AG20443 (cell line): ENCODE results near the gene HOXC5.
"Not testable (repeated sequence)": the region's sequence is repeated elsewhere in the genome, so short reads cannot be mapped to it uniquely, and the experiment has no call there.

Source experiments
- DNase-seq: peaks from one replicate; pipeline ENCODE4 v3.0.0; 2012; ENCODE audit warnings: low spot score, mixed read lengths

Gene HOXC5

DNA sequence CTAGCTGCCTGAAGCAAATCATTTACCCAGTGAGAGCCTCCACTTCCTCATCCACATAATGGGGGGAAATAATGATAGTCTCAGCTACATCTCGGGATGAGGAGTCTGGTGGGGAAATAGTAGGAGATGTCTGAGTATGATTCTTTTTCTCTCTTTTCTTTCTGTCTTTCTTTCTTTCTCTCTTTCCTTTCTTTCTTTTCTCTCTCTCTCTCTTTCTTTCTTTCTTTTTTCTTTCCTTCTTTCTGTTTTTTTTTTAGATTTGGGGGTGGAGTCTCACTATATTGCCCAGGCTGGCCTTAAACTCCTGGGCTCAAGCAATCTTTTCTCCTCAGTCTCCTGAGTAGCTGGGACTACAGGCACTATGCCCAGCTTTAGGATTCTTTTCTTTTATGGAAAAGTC is 33.6 kb downstream of the HOXC5 start:
- no peak for DNase-seq

DNA sequence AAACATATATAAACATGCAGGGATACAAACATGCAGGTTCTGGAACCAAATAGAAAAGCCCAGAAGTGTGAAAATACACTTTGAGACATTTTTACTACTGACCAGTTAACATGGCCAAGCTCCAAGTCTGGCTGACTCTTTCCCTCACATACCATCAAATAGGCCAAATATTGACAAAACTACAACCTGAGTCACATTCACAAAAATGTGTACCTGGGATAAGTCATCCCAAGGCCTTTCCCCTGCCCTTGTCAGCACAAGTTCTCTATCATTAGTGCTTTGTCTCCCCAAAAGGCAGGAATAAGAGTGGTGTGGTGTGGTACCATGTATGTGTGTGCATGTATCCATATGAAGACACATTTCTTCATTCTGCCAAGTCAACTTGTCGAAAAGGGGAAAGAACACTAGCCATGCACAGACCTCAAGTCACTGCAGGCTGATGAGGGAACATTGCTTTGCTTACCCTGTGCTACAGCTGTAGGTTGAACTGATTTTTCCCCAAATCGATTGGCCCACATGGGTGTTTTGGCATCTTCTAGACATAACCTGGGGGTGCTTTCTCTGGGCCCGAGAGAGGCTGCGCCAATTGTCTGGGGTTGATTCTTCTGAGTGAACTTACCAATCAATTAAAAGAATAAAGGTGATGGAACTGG is 35.7 kb downstream of the HOXC5 start:
- no peak for DNase-seq

DNA sequence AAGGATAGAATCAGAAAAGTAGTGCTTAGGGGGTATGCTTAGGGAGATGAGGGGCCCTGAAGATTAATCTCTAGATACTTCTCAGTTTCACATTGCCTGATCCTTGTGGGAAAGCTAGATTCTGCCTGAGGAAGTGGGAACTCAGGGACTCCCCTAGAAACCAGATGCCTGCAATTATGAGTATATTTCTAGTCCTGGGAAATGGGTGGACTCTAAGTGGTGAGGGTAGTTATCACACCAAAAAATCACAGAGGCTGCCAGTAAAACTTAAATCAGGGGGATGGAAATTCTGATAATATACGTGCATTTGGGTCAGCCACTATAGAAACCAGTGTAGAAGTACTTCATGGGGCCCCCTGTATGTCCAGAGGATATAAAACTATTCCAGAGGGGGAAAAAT is 39.1 kb downstream of the HOXC5 start:
- no peak for DNase-seq

DNA sequence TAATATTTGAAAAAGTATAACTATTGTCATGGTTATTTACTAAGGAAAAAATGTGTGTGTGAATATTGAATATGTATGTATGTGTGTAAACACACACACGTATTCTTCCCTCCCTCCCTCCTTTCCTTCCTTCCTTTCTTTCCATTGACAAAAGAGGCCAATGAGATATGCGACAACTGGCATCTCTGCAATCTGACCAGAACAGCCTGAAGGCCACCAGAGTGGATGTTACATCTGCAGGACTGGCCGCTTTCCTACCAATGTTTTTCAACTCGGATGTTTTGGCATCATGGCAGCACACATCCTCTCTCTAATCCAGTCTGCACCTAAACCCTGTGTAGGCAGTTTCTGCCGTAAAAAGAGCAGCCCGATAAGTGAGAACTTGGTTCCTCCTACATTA is 41.5 kb downstream of the HOXC5 start:
- DNase-seq = no peak

DNA sequence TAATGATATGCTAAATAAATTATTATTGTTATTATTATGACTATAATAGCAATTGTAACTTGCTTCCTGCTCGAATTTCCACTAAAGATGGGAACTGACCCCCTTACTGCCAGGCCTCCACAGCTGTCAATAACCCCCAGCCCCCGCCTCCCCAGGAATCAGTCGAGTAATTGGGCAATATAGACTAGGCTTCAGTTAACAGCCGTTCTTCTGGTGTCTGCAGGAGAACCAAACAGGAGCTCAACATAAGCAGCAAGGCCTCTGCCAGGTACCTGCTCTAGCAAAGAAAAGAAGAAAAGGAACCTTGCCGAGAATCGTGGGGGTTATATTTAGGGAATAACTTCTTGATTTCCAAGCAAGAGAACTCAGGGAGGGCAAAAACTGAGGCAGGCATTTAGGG is 42.6 kb downstream of the HOXC5 start:
- no peak for DNase-seq

DNA sequence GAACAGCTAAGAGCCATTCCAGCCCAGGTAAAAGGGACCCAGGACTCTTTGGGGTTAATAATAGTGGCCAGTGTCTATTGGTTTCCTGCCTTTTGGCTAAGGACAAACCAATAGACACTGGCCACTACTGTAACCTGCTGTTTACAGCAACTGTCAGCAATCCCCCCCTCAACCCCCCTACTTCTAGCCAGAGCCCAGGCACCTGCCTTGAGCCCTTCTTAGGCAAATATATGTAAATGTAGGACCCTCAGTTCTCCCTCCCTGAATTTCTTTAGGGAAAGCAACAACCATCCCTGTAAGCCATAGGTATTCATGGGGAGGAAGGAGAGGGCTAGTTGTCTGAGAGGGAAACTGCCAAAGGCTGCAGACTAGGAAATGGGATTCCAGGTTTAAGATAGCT is 43.1 kb downstream of the HOXC5 start:
- DNase-seq = no peak

DNA sequence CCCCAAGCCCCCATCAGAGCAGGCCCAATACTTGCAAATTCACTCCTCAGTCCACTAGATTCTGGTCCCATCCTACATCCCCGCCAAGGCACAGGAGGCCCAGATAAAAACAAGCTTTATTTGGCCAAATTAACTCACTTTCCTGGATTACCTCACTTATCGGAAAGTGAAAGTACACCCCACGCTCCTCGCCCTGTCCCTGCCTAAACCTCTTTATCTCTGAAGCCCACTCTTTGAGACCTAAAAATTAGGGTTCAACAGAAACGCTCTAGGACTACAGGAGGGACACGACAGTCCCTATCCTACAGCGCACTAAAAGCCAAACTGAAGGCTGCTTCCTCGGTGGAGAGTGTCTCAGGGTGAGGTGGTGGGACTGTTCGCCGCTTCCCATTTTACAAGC is 45.0 kb downstream of the HOXC5 start:
- not testable (repeated sequence) for DNase-seq

DNA sequence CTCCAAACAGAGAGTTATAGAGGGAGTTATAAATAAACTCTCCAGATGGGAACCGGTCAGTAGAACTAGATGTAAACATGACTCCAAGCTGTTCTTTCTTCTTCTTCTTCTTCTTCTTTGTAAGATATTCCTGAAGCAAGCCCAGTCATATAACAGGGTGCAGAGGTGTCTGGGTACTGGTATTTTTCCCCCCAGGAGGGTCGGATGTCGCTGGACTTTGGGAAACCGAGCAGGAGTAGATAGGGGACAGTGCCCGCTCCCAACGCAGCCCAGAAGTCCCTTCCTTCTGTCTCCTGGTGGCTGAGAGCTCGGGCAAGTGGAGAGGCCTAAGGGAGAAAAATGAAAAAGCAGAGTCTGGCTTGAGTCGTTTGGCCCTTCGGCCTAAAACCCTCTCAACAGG is 46.3 kb downstream of the HOXC5 start:
- DNase-seq = not testable (repeated sequence)

DNA sequence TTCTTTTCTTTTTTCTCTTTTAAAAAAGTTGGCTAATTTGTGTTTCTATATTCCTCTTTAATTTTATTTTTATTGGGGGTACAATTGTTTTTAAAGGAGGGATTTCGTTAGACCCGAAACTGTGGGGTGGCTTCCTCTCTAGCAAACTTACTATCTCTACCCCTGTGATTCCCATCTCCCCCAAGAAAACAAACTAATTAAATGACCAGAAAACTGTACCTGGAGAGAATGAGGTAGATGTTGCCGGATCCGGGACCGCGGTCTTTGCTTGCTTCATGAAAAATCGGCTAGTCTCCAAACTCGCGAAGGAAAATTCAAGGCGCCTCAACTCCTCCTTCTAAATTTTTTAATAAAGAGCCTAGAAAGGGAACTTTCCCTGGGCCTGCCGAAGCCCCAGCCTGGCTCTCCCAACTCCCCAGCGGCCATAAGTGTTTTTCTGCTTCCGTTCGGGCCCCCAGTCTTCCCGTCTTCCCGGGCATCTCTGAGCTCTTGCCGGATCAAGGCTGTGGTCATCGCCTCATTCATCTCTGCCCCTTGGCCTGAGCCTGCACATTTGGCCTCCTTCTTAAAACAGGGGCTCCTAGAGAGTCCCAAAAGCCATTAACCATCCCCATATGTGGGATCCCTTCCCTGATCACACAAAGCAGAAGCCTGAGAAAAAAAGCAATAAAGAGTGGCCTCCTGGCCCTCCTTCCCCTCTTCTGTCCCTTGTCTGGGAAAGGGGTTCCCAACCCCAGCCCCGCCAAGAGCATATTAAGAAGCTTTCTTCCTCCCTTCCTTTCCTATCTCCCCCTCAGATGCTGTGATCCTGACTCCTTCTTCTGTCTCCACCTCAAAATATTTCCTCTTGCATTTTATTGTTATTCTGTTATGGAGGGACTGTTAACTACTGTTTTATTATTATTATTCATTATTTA is 47.4 kb downstream of the HOXC5 start:
- not testable (repeated sequence) for DNase-seq

DNA sequence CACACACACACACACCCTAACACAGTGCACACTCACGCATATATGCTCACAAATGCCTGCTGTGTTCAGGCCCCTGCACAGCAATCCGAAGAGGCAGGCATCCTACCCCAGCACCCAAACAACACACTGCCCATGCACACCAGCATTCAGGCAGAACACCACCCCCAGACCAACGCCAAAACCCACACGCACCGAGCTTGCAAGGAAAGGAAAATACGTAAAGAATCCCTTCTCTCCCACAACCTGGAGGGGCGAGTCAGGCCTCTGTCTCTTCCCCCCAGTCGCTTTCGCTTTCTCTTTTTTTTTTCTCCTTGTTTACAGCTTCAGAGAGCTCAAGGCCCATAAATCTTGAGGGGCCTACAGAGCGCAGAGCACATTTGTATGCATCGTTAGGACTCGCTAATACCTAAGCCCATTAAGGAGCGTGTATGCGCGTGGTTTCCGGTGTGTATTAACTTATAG is 48.2 kb downstream of the HOXC5 start:
- DNase-seq = not testable (repeated sequence)

DNA sequence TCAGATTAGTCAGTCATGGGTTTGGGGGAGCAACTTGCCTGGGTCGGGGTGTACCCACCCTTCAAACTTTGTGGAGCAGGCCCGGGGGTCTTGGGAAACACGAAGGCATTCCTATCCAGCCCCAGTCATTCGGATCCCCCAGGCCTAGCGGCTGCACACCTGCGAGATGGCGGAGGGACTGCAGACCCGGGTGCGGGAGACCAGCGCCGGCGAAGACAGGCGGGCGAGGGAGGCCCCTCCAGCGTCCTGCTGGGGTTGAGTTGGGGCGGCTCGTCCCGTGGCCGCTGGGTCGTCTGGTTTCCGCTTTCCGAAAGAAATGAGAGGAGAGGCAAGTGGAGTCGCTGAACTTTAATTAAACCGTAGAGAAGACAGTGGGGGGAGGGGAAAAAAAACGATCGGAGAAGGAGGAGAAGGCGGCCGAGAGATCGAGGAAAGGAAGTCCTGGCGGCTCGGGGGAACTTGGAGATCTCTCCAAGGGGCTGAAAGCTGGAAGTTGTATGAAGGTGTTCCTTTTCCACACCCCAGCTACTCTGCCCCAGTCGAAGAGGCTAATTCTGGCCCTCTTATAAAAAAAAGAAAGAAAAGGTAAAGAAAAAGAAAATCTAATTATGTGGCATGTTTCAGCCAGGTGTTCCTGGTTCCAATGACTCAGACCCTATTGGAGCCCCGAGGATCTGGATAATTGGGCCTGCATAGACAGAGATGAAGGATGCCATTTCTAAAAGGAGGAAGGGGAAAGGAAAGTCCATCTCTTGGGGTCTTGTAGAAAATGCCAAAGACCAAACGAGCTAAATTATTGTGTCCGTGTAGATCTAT is 48.9 kb downstream of the HOXC5 start:
- not testable (repeated sequence) for DNase-seq

DNA sequence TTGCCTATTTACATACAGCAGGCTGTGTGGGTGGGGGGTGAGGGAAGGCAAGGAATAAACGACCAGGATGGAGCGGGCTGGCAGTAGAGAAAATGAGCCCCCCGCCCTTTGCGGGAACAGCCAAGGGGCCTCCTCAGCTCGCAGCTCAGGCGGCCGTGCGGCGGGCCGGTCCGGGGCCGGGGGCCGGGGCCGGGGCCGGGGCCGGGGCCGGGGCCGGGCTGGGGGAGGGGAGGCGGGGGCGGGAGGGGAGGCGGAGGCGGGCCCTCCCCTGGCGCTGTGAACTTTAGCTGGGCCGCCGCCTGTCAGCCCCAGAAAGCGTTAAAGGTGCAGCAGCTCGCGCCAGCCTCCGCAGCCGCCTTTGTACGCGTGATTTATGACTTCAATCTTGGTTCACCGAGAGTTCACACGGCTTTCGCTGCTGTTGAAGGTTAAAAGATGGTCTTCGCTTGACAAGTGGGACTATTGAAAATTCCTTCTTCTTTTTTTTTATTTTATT is 49.6 kb downstream of the HOXC5 start:
- no peak for DNase-seq
